Body of pancreas (tissue), 4 donors: Measurements from ENCODE around the gene SLC26A8. TPM values are rescaled to one million over a fixed set of nuclear protein-coding genes. Genes with fewer than 3 reads are reported as not detected.

ENCODE experiments used
- ATAC-seq: fragments of 150-250 bp; one replicate; pipeline ENCODE4 v1.9.1; 2016
- DNase-seq, 4 donors: peaks; one replicate each; pipeline ENCODE4 v3.0.0-alpha.2; 2019
- H3K27ac ChIP-seq, 4 donors: fragments of 200-600 bp; sonication (generic); 1 replicate in 3 of 4; 2 replicates in 1 of 4; pipeline versions ENCODE4 v1.5.1 to v1.6.1; 2016 to 2019; ENCODE audit warnings: mild to moderate bottlenecking in 1 of 4, mixed read lengths in 1 of 4, moderate library complexity in 1 of 4
- H3K27me3 ChIP-seq, 2 donors: fragments of 200-600 bp; sonication (generic); one replicate each; pipeline ENCODE4 v1.6.0; 2016; ENCODE audit warnings: mild to moderate bottlenecking in 1 of 2
- H3K36me3 ChIP-seq, 2 donors: fragments of 200-600 bp; sonication (generic); replicated peaks in 1 of 2; 2 replicates each; pipeline ENCODE4 v1.5.1; 2016; ENCODE audit warnings: low read depth in 2 of 2; ENCODE audit not compliant: insufficient read depth in 1 of 2
- H3K4me1 ChIP-seq: fragments of 200-600 bp; sonication (generic); one replicate; pipeline ENCODE4 v1.6.0; 2016
- H3K4me3 ChIP-seq, 2 donors: fragments of 200-600 bp; sonication (generic); 1 replicate in 1 of 2; 2 replicates in 1 of 2; pipeline ENCODE4 v1.5.1; 2016 to 2019
- H3K9me3 ChIP-seq, 3 donors: fragments of 200-600 bp; sonication (generic); 1 replicate in 2 of 3; 2 replicates in 1 of 3; pipeline ENCODE4 v1.5.1; 2016
- CTCF ChIP-seq, 7 experiments: fragments of 450-650 bp in 4 of 7; fragments of 200-600 bp in 3 of 7; sonication (generic) in 3 of 7; IDR thresholded peaks; one replicate each; pipeline ENCODE4 v1.5.1; 2016 to 2019; ENCODE audit warnings: antibody characterized with exemption in 7 of 7
- POLR2A ChIP-seq, 3 donors: fragments of 450-650 bp; IDR thresholded peaks; one replicate each; pipeline ENCODE4 v1.6.1; 2016; ENCODE audit warnings: antibody characterized with exemption in 3 of 3, mild to moderate bottlenecking in 2 of 3
- WGBS, 2 donors: methylation state at CpG; one replicate each; pipeline ENCODE4 v1.1.5; 2017; 5-methylcytosine and 5-hydroxymethylcytosine counted together
- intact Hi-C: fragments of 100-400 bp; cut with DNase I; formaldehyde crosslinking; loops from one replicate; pipeline ENCODE4 v1.15.1; 2023
- total RNA-seq, 2 donors: library from RNA; depleted of rRNA; stranded (reverse); fragments of >200 nt; gene quantifications; one replicate each; pipeline ENCODE4 v1.1.0, GENCODE V29; 2016

SLC26A8 gene
- total RNA-seq, 2 donors from 2014 or later, result not detected

GRCh38 chr6:36063318-36064060 lies 39.0 kb upstream of the SLC26A8 start:
- TF ChIP-seq POLR2A (IDR thresholded peaks at IDR 0.05), result no peak
- no peak for TF ChIP-seq CTCF (IDR thresholded peaks at IDR 0.05)
- no peak for ATAC-seq
- intact Hi-C loops, result no loop called here
- 84 to 96% methylated on average over 4 of the region's 4 CpGs for WGBS, 2 donors
- no peak for DNase-seq
- Histone ChIP-seq H3K4me3 (no peak overlapping the region), H3K9me3 (no peaks in the 10 kb centered on the region), H3K36me3 (no peaks in the 10 kb centered on the region), H3K27ac (no peak overlapping the region), H3K27me3 (no peaks in the 10 kb centered on the region), H3K4me1 (peaks cover 51% of the 10 kb centered on the region)

DNA sequence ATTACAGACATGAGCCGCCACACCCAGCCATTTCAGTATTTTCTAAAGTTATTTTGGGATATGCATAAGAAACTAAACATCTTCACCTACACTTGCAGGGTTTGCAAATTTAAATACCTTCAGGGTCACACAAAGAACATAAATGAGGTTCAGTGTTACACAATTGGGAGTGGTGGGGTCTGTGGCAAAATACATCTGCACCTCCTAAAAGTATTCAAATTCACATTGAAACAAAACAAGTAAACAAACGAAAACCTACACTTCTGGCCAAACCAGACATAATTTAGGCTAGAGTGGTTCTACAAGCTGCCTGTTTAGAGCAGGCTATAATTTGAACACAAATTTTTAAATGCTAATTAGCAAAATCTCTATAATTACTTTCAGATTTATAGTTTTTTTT lies 37.8 kb upstream of the SLC26A8 start:
- intact Hi-C loops, result no loop called here
- no peak overlapping the region for H3K27ac ChIP-seq
- no peak overlapping the region for H3K4me3 ChIP-seq
- H3K4me1 ChIP-seq, result peaks cover 39% of the 10 kb centered on the region
- ATAC-seq (no peak), DNase-seq (no peak)
- H3K27me3 ChIP-seq, result no peaks in the 10 kb centered on the region
- H3K36me3 ChIP-seq, result no peaks in the 10 kb centered on the region
- H3K9me3 ChIP-seq, result no peaks in the 10 kb centered on the region
- 92 to 97% methylated on average over 2 of the region's 2 CpGs for WGBS, 2 donors
- TF ChIP-seq CTCF (IDR thresholded peaks at IDR 0.05) (no peak), POLR2A (IDR thresholded peaks at IDR 0.05) (no peak)

GRCh38 chr6:36061236-36061635 lies 36.8 kb upstream of the SLC26A8 start:
- no peak for ATAC-seq
- intact Hi-C loops, result no loop called here
- H3K4me3 ChIP-seq, result no peak overlapping the region
- no peak for DNase-seq
- TF ChIP-seq POLR2A (IDR thresholded peaks at IDR 0.05) (no peak), CTCF (IDR thresholded peaks at IDR 0.05) (no peak)
- H3K27ac ChIP-seq, result no peak overlapping the region
- 45 to 46% methylated on average over 2 of the region's 2 CpGs for whole genome bisulfite sequencing, 2 donors
- peaks cover 35% of the 10 kb centered on the region for H3K4me1 ChIP-seq
- H3K36me3 ChIP-seq, result no peaks in the 10 kb centered on the region
- no peaks in the 10 kb centered on the region for H3K9me3 ChIP-seq
- no peaks in the 10 kb centered on the region for H3K27me3 ChIP-seq

DNA sequence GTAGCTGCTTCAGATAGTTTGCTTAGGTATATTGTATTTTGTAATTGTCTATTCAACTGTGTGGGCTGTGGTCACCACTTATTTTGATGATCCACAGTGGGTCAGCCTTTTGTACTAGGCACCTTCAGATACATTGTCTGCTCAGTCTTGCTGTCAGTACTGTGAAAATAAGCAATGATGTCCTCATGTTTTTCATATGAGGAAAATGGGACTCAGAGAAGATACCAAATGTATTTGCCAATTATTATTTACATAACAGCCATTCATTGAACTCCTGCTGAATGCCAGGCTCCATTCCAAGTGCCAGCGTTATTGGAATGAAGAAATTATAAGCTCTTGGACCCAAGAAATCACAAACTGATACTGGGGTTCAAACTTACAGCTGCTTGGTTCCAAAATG lies 31.7 kb upstream of the SLC26A8 start:
- WGBS, 2 donors, result 12 to 16% methylated on average over 1 of the region's 1 CpG
- no peaks in the 10 kb centered on the region for H3K36me3 ChIP-seq
- intact Hi-C loops, result no loop called here
- H3K4me3 ChIP-seq, result no peak overlapping the region
- H3K9me3 ChIP-seq, result no peaks in the 10 kb centered on the region
- no peaks in the 10 kb centered on the region for H3K27me3 ChIP-seq
- no peak for TF ChIP-seq POLR2A (IDR thresholded peaks at IDR 0.05)
- no peak for TF ChIP-seq CTCF (IDR thresholded peaks at IDR 0.05)
- H3K27ac ChIP-seq, result no peak overlapping the region
- no peak for DNase-seq
- no peak for ATAC-seq
- peaks cover 41% of the 10 kb centered on the region for H3K4me1 ChIP-seq

- 38 to 41% methylated on average over 2 of the region's 2 CpGs for WGBS, 2 donors
- Histone ChIP-seq H3K27ac (no peak overlapping the region), H3K4me1 (peaks cover 41% of the 10 kb centered on the region), H3K9me3 (no peaks in the 10 kb centered on the region), H3K4me3 (no peak overlapping the region), H3K27me3 (no peaks in the 10 kb centered on the region), H3K36me3 (no peaks in the 10 kb centered on the region)
- DNase-seq (no peak), ATAC-seq (no peak)
- TF ChIP-seq POLR2A (IDR thresholded peaks at IDR 0.05), result no peak
- TF ChIP-seq CTCF (IDR thresholded peaks at IDR 0.05), result no peak
- intact Hi-C loops, result no loop called here
Measured at GRCh38 chr6:36054956-36055355, 30.5 kb upstream of the SLC26A8 start.
